ENCODE measurements around the gene LYST. TPM values are rescaled to one million over a fixed set of nuclear protein-coding genes. Genes with fewer than 3 reads are reported as not detected.
"Not testable (repeated sequence)": the region's sequence is repeated elsewhere in the genome, so short reads cannot be mapped to it uniquely, and the experiment has no call there.

The LYST gene
- total and polyA plus RNA-seq, 2 experiments from 2014 or later: 3.0 to 6.1 TPM

DNA sequence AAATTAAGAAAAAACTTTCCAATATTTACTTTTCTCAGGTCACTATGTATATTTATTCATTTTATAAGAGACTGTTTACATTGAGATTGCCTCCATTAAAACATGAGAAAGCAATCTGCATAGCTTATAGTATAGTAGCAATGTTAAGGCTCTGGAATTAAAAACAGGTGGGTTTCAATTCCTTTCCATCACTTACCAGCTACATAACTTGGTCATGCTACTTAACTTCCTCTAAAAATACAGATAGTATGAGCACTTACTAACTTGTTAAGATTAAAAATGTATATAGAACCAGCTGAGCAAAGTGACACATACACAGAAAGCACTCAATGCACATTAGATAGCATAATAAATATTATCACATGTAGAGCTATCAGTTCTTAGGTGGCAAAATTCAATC, 76.6 kb downstream of the LYST start:
- Histone ChIP-seq H3K9me3 (ENCODE audit: low read depth) (no peaks in the 10 kb centered on the region), H3K36me3 (replicated peaks; ENCODE audit: insufficient read depth, low read depth) (no peaks in the 10 kb centered on the region), H2AFZ (no peak overlapping the region), H3K4me2 (no peak overlapping the region), H3K9me2 (replicated peaks; ENCODE audit: insufficient read depth) (no peaks in the 10 kb centered on the region), H4K20me1 (ENCODE audit: insufficient read depth, poor library complexity, severe bottlenecking) (no peaks in the 10 kb centered on the region), H3K4me1 (ENCODE audit: insufficient read depth) (no peaks in the 10 kb centered on the region), H3K4me3 (no peak overlapping the region), H3K79me2 (no peaks in the 10 kb centered on the region), H3K27me3 (no peaks in the 10 kb centered on the region), H3K27ac (no peak overlapping the region)
- no peak for DNase-seq (ENCODE audit: low spot score)
- TF ChIP-seq EZH2 (IDR thresholded peaks at IDR 0.05; ENCODE audit: borderline replicate concordance) (no peak), EZH2phosphoT487 (IDR thresholded peaks at IDR 0.05; ENCODE audit: low read depth, severe bottlenecking, unreplicated experiment) (no peak)
- TF ChIP-seq, protein P1, sequence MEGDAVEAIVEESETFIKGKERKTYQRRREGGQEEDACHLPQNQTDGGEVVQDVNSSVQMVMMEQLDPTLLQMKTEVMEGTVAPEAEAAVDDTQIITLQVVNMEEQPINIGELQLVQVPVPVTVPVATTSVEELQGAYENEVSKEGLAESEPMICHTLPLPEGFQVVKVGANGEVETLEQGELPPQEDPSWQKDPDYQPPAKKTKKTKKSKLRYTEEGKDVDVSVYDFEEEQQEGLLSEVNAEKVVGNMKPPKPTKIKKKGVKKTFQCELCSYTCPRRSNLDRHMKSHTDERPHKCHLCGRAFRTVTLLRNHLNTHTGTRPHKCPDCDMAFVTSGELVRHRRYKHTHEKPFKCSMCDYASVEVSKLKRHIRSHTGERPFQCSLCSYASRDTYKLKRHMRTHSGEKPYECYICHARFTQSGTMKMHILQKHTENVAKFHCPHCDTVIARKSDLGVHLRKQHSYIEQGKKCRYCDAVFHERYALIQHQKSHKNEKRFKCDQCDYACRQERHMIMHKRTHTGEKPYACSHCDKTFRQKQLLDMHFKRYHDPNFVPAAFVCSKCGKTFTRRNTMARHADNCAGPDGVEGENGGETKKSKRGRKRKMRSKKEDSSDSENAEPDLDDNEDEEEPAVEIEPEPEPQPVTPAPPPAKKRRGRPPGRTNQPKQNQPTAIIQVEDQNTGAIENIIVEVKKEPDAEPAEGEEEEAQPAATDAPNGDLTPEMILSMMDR (IDR thresholded peaks at IDR 0.05; ENCODE audit: poor library complexity): no peak

DNA sequence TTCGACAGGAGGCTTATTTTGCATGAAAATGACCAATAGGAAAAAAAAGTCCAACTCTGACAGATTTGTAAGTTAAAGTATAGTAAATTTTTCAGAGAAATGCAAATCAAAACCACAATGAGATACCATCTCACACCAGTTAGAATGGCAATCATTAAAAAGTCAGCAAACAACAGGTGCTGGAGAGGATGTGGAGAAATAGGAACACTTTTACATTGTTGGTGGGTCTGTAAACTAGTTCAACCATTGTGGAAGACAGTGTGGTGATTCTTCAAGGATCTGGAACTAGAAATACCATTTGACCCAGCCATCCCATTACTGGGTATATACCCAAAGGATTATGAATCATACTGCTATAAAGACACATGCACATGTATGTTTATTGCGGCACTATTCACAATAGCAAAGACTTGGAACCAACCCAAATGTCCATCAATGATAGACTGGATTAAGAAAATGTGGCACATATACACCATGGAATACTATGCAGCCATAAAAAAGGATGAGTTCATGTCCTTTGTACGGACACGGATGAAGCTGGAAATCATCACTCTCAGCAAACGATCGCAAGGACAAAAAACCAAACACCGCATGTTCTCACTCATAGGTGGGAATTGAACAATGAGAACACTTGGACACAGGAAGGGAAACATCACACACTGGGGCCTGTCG, 80.3 kb downstream of the LYST start:
- not testable (repeated sequence) for H3K4me3 ChIP-seq; H3K9me2 ChIP-seq (replicated peaks; ENCODE audit: insufficient read depth); DNase-seq (ENCODE audit: low spot score); H2AFZ ChIP-seq; H3K79me2 ChIP-seq; H3K9me3 ChIP-seq (ENCODE audit: low read depth); H4K20me1 ChIP-seq (ENCODE audit: insufficient read depth, poor library complexity, severe bottlenecking); H3K27ac ChIP-seq; H3K36me3 ChIP-seq (replicated peaks; ENCODE audit: insufficient read depth, low read depth); H3K27me3 ChIP-seq; H3K4me2 ChIP-seq; H3K4me1 ChIP-seq (ENCODE audit: insufficient read depth)
- WGBS (ENCODE audit: low lambda C conversion rate, missing lambda C conversion rate): 98% methylated on average over 8 of the region's 8 CpGs

DNA sequence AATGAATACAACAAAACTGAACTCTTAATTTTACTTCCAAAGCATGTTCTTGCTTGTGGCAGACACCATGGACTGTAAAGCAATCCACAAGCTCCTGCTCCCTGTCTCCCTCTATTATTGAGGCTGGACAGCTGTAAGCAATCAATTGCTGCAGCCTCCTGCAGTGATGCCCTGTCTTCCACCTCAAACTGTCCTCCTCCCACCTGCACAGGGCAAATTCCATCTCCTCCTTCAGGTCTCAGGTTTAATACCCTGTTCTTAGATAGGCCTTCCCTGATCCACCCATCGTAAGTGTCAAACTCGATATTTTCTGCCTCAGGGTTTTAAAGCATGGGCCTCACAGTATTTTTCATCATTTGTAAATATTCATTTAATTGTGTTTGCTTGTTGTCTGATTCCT, 81.8 kb downstream of the LYST start:
- 84% methylated on average over 2 of the region's 2 CpGs for WGBS (ENCODE audit: low lambda C conversion rate, missing lambda C conversion rate)
- H3K36me3 ChIP-seq (replicated peaks; ENCODE audit: insufficient read depth, low read depth): no peaks in the 10 kb centered on the region
- DNase-seq (ENCODE audit: low spot score): no peak

DNA sequence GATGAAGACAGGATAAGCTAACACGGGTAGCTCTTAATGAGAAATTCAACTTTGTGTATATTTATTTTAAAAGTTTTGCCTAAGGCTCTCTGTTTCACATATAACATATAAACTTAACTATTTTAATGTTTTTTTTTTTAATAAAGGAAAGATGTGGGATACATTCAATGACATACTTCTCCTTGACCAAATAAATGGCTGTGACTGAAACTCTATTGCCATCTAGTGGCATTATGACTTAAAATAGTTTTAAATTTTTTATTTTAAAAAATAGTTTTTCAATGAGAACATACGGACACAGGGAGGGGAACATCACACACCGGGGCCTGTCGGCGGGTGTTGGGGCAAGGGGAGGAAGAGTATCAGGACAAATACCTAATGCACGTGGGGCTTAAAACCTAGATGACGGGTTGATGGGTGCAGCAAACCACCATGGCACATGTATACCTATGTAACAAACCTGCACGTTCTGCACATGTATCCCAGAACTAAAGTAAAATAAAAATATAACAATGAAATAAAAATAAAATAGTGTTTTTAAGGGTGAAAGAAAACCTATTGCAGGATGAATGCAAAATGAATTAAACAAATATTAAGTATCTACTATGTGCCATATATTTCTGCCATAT, 83.4 kb downstream of the LYST start:
- H3K4me3 ChIP-seq: no peak overlapping the region
- H3K27me3 ChIP-seq: no peaks in the 10 kb centered on the region
- TF ChIP-seq EZH2phosphoT487 (IDR thresholded peaks at IDR 0.05; ENCODE audit: low read depth, severe bottlenecking, unreplicated experiment): no peak
- TF ChIP-seq, protein P1 (IDR thresholded peaks at IDR 0.05; ENCODE audit: poor library complexity): peak; percentile 66
- peak; percentile 53 for DNase-seq (ENCODE audit: low spot score)
- no peaks in the 10 kb centered on the region for H3K9me3 ChIP-seq (ENCODE audit: low read depth)
- H3K9me2 ChIP-seq (replicated peaks; ENCODE audit: insufficient read depth): no peaks in the 10 kb centered on the region
- H3K4me2 ChIP-seq: no peak overlapping the region
- H2AFZ ChIP-seq: no peak overlapping the region
- no peak overlapping the region for H3K27ac ChIP-seq
- H3K4me1 ChIP-seq (ENCODE audit: insufficient read depth): no peaks in the 10 kb centered on the region
- H3K36me3 ChIP-seq (replicated peaks; ENCODE audit: insufficient read depth, low read depth): no peaks in the 10 kb centered on the region
- no peaks in the 10 kb centered on the region for H4K20me1 ChIP-seq (ENCODE audit: insufficient read depth, poor library complexity, severe bottlenecking)
- 33% methylated on average over 8 of the region's 8 CpGs for WGBS (ENCODE audit: low lambda C conversion rate, missing lambda C conversion rate)
- H3K79me2 ChIP-seq: no peaks in the 10 kb centered on the region

More for the DNA sequence above, 81.8 kb downstream of the LYST start:
- H2AFZ ChIP-seq: no peak overlapping the region
- no peaks in the 10 kb centered on the region for H3K79me2 ChIP-seq
- no peaks in the 10 kb centered on the region for H3K9me3 ChIP-seq (ENCODE audit: low read depth)
- no peaks in the 10 kb centered on the region for H3K4me1 ChIP-seq (ENCODE audit: insufficient read depth)
- H3K4me3 ChIP-seq: no peak overlapping the region
- no peak overlapping the region for H3K4me2 ChIP-seq
- H3K27me3 ChIP-seq: no peaks in the 10 kb centered on the region
- no peaks in the 10 kb centered on the region for H3K9me2 ChIP-seq (replicated peaks; ENCODE audit: insufficient read depth)
- no peaks in the 10 kb centered on the region for H4K20me1 ChIP-seq (ENCODE audit: insufficient read depth, poor library complexity, severe bottlenecking)
- H3K27ac ChIP-seq: no peak overlapping the region
- no peak for TF ChIP-seq EZH2 (IDR thresholded peaks at IDR 0.05; ENCODE audit: borderline replicate concordance)

Measured in hepatocyte (in vitro differentiated cells).